Measurements from ENCODE around the gene CDC25A. TPM values are rescaled to one million over a fixed set of nuclear protein-coding genes. Genes with fewer than 3 reads are reported as not detected.

Gene CDC25A
- polyA plus RNA-seq, 2 of the 4 experiments (the other 2 are of a cell fraction): 6.4 to 9.8 TPM

DNA sequence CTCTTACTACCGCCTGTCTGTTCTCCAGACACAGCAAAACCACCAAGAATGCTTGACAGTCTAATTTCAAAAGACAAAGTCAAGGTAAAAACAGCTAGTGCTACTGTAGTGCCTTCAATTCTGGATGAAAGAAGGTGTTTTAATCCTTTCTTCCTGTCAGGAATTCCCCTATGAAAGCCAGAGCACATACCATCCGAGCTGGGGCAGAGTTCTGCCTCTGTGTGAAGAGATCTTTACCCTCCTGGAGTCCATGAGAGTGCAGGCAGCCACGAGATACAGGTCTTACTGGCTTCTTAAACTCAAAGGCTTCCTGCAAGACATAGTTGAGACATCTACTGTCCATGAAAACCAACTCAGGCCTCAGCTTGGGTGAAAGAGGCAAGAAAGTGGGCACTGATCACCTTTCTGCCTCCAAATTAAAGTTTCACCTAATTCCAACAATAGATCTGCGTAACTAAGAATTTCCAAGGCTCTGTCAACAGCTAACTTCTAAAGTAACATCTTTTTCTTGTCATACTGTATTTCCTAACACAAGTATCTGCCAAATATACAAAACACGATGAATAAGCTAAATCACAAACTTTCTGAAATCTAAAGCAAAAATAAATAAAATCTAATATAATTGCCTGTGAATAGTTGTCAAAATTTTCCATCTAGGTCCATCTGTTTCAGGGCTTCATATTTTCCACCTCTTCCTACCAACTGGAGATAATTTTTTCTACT is 7.5 kb downstream of the CDC25A start:
- FAIRE-seq (no peak), ATAC-seq (no peak), DNase-seq (ENCODE audit: low read depth in 1 of 2, low spot score in 1 of 2) (no peak)
- CTCF ChIA-PET: interaction anchor here (0.8 kb wide), 1 partner anchor 12 kb away, joined by 3 read pairs; no protein-coding TSS in a partner anchor
- POLR2A ChIA-PET: no interaction called here
- H3K4me1 ChIP-seq: no peaks in the 10 kb centered on the region
- no peak overlapping the region for H3K27ac ChIP-seq
- no peaks in the 10 kb centered on the region for H3K9me3 ChIP-seq
- no peak overlapping the region for H3K4me2 ChIP-seq
- H3K4me3 ChIP-seq: no peak overlapping the region
- 72% methylated on average over 5 of the region's 5 CpGs for WGBS (ENCODE audit: missing lambda C conversion rate)
- TF ChIP-seq SREBF2 (IDR thresholded peaks at IDR 0.05) (no peak), NFE2L2 (conservative IDR thresholded peaks at IDR 0.05; ENCODE audit: low read length) (no peak), ZC3H11A (IDR thresholded peaks at IDR 0.05) (no peak), NPAS2 (CRISPR knock-in tag; IDR thresholded peaks at IDR 0.05; ENCODE audit: borderline replicate concordance) (no peak), BHLHE40 (IDR thresholded peaks at IDR 0.05; ENCODE audit: low read depth, low read length) (no peak), BCL3 (IDR thresholded peaks at IDR 0.05) (no peak), POLR2A (IDR thresholded peaks at IDR 0.05; ENCODE audit: low read length) (no peak), MAZ (IDR thresholded peaks at IDR 0.05; ENCODE audit: borderline replicate concordance, low read depth, low read length) (no peak), REST (IDR thresholded peaks at IDR 0.05) (no peak), MYC (IDR thresholded peaks at IDR 0.05; ENCODE audit: borderline replicate concordance, low read length) (no peak), HES2 (IDR thresholded peaks at IDR 0.05) (no peak), RCOR1 (IDR thresholded peaks at IDR 0.05; ENCODE audit: low read depth, low read length) (no peak), JUN (IDR thresholded peaks at IDR 0.05) (no peak)
- TF ChIP-seq, protein P1, sequence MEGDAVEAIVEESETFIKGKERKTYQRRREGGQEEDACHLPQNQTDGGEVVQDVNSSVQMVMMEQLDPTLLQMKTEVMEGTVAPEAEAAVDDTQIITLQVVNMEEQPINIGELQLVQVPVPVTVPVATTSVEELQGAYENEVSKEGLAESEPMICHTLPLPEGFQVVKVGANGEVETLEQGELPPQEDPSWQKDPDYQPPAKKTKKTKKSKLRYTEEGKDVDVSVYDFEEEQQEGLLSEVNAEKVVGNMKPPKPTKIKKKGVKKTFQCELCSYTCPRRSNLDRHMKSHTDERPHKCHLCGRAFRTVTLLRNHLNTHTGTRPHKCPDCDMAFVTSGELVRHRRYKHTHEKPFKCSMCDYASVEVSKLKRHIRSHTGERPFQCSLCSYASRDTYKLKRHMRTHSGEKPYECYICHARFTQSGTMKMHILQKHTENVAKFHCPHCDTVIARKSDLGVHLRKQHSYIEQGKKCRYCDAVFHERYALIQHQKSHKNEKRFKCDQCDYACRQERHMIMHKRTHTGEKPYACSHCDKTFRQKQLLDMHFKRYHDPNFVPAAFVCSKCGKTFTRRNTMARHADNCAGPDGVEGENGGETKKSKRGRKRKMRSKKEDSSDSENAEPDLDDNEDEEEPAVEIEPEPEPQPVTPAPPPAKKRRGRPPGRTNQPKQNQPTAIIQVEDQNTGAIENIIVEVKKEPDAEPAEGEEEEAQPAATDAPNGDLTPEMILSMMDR (IDR thresholded peaks at IDR 0.05): no peak

- H3K9me3 ChIP-seq: no peaks in the 10 kb centered on the region
- no peak for DNase-seq (ENCODE audit: low read depth in 1 of 2, low spot score in 1 of 2)
- H3K4me3 ChIP-seq: no peak overlapping the region
- no peak overlapping the region for H3K4me2 ChIP-seq
- H3K4me1 ChIP-seq: no peaks in the 10 kb centered on the region
- ChIA-PET POLR2A (no interaction called here), CTCF (no interaction called here)
- TF ChIP-seq HOXB13 (CRISPR knock-in tag; IDR thresholded peaks at IDR 0.05; ENCODE audit: low read depth) (no peak), FOSB (CRISPR knock-in tag; IDR thresholded peaks at IDR 0.05) (no peak), HEYL (CRISPR knock-in tag; IDR thresholded peaks at IDR 0.05) (no peak)
- no peak for FAIRE-seq
- ATAC-seq: no peak
- no peak overlapping the region for H3K27ac ChIP-seq
- WGBS (ENCODE audit: missing lambda C conversion rate): 95% methylated on average over 5 of the region's 5 CpGs
These were observed 8.2 kb downstream of the CDC25A start for GRCh38 chr3:48180021-48180420.
